ENCODE results near the gene EPN2.

GRCh38 chr17:19380481-19381301, 143.5 kb downstream of the EPN2 start:
- TF ChIP-seq, protein P1, sequence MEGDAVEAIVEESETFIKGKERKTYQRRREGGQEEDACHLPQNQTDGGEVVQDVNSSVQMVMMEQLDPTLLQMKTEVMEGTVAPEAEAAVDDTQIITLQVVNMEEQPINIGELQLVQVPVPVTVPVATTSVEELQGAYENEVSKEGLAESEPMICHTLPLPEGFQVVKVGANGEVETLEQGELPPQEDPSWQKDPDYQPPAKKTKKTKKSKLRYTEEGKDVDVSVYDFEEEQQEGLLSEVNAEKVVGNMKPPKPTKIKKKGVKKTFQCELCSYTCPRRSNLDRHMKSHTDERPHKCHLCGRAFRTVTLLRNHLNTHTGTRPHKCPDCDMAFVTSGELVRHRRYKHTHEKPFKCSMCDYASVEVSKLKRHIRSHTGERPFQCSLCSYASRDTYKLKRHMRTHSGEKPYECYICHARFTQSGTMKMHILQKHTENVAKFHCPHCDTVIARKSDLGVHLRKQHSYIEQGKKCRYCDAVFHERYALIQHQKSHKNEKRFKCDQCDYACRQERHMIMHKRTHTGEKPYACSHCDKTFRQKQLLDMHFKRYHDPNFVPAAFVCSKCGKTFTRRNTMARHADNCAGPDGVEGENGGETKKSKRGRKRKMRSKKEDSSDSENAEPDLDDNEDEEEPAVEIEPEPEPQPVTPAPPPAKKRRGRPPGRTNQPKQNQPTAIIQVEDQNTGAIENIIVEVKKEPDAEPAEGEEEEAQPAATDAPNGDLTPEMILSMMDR (IDR thresholded peaks at IDR 0.05) = no peak
- TF ChIP-seq POLR2A (IDR thresholded peaks at IDR 0.05) = no peak
